ENCODE data around the gene SHE.

The SHE gene

DNA sequence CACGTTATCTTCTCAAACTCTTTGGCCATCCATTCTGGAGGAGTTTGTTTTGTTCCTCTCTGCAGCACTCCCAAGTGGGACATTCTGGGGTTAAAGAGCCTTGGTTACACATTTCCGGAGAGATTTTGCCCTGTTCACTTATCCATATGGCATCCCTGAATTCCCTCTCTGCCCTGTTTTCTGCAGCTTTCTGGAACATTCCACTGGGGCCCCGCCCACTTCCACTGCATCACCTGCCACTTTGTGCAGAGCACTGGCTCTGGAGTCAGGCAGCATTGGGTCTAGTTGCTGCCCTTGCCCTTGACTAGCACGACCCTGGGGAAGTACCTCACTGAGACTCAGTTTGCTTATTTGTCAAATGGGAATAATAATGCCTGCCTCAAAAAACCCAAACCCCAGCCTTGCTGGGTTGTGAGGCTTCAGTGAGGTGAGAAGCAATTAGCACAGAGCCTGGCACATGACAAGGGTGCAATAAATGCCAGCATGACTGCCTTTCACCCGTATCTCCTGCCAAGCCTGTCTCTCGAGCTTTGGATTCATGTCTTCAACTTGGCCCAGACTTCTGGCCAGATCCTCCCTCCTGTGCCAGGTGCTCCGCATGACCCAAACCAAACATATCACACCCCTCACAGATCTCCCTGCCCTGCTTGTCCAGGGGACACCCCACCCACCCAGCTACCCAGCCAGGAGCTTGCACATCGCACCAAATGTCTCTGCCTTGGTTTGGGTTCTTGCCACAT is 58.8 kb downstream of the SHE start:
- no peak for DNase-seq

DNA sequence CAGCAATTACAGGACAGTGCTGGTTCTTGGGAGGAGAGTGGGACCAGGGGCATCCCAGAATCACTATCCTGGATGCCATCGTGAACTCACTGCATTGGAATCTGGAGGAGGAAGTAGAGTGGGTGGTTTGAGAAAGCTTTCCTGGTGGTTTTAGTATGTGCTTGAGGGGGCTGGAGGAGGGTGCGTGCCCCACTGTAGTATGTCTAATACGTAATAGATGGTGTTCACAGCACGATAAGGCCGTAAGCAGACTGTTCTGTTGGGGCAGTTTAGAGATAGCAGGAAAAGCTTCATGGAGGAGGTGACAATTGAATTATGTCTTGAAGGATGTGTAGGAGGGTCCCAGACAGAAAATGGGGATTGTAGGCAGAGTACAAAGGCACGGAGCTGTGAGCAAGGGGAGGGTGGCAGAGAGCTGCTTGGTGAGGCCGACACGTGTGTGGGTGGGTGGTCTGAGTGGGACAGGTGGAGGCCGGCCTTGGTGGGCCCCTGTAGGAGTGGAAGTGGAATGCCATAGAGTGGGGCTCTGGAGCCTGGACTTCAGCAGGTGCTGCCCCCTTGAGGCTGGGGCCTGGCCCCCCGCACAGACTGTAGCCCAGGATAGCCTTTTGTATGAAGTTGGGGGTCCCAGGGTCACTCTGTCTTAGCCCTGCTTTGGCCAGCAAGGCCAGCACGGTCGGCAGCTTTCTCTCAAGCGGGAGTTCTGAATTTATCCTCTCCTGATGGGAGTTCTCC is 60.0 kb downstream of the SHE start:
- DNase-seq: no peak

DNA sequence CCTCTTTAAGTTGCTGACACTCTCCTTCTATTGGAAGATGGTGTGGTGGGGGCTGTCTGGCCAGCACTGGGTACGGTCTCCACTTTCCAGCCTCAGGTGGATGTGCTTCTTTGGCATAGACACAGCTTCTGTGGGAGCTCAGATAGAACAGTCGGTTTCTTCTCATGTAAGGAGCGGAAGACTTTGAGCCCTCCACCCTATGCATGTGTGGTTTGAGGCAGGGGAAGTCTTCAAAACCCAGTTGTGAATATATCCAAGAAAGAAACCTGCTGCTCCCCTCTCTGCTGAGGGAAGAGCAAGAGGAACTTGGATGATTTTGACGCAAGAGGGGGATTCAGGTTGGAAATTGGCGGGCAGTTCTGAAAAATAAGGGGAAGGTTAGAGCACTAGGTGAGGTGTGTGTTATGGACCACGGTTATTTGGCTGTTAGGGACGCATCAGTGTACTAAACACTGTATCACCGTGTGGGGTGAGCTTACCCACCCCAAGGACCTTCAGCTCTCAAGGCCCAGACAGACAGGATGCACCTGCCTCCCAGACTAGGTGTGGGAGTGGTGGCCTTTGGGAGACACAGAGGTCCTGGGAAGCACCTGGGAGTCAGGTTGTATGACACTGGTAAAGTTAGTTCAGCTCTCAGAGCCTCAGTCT is 60.8 kb downstream of the SHE start:
- DNase-seq: no peak

DNA sequence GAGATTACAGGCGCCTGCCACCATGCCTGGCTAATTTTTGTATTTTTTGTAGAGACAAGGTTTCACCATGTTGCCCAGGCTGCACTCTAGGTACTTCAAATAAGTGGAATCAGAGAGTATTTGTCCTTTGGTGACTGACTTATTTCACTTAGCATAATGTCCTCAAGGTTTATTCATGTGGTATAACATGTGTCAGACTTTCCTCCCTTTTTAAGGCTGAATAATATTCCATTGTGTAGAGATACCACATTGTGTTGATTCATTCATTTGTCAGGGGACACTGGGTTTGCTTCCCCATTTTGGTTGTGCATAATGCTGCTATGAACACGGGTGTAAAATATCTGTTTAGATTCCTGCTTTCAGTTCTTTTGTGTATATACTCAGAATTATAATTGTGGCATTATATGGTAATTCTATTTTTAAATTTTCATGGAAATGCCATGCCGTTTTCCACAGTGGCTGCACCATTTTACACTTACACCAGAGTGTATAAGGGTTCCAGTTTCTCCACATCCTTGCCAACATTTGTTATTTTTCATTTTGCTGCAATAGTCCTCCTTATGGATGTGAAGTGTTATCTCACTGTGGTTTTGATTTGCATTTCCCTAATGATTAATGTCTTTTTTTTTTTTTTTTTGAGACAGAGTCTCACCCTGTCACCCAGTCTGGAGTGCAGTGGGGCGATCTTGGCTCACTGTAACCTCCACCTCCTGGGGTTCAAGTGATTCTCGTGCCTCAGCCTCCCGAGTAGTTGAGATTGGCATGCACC is 62.0 kb downstream of the SHE start:
- DNase-seq: no peak

DNA sequence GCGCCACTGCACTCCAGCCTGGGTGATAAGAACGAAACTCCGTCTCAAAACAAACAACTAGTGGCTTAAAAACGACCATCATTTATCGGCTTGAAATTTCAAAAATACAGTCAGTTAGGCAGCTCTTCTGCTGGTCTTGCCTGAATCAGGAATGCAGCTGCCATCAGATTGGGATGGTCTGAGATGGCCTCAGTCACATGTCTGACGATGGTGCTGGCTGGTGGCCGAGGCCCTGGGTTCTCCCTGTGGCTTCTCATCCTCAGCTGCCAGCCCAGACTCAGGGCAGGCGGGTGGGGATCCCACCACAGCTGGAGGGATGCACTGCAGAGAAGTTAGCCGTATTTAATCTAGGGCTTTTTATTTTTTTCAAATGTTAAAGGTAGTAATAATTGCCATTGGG is 65.8 kb downstream of the SHE start:
- DNase-seq: no peak

DNA sequence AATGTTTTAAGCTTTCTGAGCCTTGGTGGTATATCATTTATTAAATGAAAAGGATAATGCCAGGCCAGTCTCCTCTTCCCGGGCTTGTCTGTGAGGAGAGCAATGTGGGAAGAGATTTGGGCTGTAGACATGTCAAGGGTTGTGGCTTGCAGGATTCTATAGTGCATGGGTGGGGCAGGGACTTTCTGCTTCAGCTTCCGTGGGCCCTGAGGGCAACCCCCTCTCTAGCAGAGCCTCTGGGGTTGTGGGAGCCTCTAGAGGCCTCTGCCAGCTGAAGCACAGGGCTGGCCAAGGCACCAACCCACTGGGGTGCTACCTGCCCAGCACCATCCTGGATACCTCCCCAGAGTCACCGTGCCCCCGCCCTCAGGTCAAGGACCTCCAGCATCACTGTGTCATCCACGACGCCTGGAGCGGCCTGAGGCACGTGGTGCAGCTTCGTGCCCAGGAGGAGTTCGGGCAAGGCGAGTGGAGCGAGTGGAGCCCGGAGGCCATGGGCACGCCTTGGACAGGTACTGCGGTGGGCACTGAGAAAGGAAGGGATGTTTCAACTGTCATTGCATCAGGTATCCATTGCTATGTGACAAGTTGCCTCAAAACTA is 66.5 kb downstream of the SHE start:
- no peak for DNase-seq

DNA sequence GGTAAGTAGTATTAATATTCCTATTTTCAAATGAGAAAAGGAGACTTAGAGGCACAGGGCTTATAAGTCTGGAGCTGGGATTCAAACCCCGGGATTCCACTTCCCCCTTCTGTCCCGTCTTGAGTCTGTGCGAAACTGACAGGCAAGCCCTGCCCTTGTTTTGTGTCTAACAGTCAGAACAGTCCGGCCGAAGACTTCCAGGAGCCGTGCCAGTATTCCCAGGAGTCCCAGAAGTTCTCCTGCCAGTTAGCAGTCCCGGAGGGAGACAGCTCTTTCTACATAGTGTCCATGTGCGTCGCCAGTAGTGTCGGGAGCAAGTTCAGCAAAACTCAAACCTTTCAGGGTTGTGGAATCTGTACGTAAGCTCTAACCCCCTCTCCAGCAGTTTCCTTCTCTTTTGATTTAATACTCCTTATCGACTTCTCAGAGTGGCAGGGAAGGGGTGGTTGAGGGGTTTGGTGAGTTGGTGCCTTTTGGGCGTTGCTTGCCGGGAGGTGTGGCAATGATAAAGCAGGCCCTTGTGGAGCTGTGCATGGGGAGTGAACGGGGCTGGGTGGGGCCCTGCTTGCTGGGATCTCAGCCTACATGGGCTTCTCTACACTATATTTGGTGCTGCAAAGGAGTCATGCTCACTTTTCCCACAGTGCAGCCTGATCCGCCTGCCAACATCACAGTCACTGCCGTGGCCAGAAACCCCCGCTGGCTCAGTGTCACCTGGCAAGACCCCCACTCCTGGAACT is 67.7 kb downstream of the SHE start:
- no peak for DNase-seq

DNA sequence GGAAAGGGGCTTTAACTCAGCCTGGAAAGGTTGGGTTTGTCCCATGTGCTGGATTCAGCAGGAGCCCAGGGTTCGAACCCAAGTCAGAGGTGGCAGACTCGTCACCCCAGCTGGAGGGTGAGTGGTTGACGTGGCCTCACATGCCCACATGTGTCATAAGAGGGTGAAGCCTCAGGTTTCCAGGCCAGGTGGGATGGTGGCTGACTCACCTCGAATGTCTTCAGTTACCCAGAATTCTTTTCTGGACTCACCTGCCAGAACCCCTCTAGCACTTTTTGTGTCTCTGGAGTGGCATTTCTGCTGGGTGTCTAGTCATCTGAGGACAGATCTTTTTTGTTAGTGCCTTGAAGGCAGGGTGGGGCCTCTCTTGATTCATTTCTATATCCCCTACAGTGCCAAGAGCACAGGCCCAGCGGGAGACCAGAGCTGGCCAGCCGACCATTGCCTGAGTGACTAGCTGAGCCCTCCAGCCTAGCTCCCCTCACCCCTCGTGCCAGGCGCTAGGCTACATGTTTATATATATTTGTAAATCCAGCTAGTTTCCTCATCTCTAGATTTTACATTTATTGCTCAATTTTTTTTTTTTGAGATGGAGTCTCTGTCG is 68.9 kb downstream of the SHE start:
- no peak for DNase-seq

DNA sequence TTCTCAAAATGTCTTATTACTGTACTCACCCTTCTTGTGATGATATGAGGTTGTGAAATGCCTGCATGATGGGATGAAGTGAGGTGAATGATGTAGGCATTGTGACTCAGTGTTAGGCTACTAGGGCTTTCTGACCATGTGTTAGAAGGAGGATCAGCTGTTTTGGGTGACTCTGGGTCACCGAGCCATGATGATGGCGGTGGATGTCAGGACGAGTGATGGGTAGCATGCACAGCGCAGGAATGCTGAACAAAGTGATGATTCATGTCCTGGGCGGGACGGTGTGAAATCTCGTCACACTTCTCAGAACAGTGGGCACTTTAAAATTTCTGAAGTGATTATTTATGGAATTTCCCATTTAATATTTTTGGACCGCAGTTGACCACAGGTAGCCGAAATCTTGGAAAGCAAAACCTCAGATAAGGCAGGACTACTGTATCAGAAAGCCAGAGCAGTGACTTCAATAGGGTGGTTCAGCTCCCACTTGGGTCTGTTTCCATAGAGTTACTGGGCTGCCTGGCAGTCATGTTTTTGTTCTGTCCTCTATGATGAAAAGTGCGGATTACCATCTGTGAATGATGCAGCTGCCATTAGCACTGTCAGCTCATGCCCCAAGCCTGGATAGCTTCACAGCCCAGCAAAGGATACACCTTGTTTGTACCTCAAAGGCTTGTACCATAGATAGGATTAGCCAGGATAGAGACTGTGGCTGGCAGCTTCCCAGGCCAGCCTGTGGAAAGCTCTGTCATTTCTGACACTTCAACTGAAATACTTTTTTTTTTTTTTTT is 70.4 kb downstream of the SHE start:
- peak; percentile 53 for DNase-seq

DNA sequence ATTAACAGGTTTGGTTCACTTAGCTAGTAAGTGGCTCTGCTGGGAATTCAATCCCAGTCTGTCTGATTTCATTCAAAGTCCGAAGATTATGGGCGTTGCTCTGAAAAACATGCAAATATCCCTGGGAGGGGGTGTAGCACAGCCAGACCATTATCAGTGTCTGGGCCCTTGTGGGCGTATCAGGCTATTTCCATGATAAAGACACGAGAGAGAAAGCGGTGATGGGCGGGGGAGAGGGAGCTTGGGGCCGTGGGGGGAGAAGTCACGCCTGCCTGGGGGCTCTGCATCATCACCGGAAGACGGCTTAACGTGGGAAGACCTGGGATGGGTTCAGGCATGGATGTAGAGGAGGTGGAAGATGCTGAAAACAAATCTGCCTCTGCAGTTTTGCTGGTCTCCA is 71.3 kb downstream of the SHE start:
- DNase-seq: no peak

DNA sequence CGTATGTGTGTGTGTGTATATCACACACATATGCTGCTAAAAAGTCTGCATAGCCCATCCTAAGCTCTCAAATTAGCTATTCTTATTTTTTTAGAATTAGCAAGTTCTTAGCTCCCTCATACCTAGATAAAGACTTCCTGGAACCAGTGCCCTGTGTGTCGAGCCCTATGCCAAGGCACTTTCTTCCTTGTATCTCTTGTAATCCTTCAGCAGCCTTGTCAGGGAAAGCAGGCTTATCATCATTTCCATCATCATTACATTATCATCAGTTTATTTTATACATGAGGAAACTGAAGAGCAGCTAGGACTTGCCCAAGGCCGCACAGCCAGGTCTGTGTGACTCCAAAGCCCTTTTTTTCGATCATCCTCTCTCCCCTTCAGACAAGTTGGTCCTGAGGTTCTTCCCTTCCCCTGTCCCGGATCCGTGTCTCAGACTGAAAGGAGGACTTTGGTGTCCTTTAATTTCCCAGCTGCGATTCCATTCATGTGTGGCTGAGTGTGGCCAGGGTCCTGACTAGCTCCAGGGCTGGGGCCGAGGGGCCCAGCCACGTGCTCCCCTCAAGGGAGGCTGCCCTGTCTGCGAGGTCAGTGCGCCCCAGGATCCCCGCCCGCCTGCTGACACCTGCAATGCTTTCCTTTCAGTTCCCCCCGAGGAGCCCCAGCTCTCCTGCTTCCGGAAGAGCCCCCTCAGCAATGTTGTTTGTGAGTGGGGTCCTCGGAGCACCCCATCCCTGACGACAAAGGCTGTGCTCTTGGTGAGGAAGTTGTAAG is 72.2 kb downstream of the SHE start:
- no peak for DNase-seq

Measured in CD4-positive, alpha-beta T cell treated with Interleukin-21 for 1 hour (primary cell).